CD4-positive, alpha-beta T cell treated with Interleukin-15 for 4 hours (primary cell): ENCODE data around the gene CDH23.

Source experiments
- DNase-seq: peaks from one replicate; pipeline ENCODE4 v3.0.0-alpha.2; 2020; ENCODE audit warnings: low spot score

CDH23 gene

DNA sequence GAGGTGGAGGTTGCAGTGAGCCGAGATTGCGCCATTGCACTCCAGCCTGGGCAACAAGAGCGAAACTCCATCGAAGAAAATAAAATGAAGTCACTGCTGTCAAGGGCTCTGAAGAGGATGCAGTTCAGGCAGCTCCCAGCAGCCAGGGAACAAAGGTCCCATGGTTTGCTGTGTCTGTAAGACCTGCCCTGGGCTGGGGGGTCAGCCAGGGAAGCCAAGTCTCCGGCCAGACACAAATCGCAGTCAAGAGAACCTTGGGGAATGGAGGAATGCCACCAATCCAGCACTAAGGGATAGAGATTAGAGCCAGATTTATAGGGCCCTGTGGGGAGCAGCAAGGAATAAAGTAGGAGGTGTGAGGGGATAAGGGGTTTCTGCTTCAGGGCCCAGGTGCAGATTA is 405.5 kb downstream of the CDH23 start:
- DNase-seq, result no peak

DNA sequence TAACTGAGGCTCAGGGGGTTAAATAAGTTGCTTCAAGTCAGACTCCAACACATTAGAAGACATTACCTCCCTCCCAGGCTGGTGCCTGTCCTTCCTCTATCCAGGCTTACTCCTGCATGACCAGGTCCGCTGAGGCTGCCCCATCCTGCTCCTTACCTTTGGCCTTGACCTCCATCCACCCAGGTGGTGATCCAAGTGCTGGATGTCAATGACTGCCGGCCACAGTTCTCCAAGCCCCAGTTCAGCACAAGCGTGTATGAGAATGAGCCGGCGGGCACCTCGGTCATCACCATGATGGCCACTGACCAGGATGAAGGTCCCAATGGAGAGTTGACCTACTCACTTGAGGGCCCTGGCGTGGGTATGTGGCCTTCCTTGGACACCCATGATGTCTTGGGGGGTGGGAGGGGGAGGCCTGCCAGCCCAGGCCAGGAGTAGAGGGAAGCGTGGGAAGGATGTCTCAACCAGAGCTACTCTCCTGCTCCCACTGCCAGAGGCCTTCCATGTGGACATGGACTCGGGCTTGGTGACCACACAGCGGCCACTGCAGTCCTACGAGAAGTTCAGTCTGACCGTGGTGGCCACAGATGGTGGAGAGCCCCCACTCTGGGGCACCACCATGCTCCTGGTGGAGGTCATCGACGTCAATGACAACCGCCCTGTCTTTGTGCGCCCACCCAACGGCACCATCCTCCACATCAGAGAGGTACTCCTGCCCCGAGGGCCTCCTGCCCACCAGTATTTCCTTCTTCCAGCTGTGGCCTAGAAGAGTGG is 406.2 kb downstream of the CDH23 start:
- no peak for DNase-seq

DNA sequence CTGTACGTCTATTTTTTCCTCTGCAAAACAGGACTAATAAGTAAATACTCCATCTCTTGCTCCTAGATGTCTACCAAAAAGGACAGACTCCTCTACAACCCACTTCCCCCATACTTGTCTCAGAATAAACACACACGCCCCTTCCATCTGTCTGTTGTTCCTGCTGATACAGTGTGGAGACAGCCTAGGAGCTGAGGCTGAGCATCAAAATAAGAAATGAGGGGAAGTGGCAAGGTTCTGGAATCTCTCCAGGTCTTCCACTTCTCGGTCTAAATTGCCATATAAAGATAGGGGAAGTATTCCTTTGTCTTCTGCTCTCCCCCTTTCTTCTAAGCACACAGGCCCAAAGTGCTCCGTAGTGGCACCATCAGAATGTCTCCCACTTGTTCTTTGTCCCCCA is 407.4 kb downstream of the CDH23 start:
- no peak for DNase-seq

DNA sequence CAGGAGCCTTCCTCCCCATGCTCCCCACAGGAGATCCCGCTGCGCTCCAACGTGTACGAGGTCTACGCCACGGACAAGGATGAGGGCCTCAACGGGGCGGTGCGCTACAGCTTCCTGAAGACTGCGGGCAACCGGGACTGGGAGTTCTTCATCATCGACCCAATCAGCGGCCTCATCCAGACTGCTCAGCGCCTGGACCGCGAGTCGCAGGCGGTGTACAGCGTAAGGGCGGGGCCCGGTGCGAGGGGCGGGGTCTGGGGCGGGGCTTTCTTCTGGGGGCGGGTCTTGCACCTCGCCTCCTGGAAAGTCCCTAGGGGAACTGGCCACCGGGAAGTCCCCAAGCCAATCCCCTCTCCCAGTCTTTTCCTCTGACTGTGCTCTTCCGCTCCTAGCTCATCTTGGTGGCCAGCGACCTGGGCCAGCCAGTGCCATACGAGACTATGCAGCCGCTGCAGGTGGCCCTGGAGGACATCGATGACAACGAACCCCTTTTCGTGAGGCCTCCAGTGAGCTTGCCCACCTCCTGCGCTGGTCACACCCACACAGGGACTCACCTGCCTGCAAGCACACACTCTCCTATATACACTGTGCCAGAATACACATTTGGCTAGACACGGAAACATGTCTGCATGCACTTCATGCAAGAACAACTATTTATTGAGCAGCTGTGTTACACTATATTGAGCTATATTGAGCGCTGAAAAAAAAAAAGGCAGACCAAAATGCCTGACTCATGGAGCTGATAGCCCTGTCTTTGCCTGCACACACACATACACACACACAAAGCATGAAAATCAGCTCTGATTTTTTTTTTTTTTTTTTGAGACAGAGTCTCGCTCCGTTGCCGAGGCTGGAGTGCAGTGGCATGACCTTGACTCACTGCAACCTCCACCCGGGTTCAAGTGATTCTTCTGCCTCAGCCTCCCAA is 409.3 kb downstream of the CDH23 start:
- DNase-seq, result peak; percentile 9

DNA sequence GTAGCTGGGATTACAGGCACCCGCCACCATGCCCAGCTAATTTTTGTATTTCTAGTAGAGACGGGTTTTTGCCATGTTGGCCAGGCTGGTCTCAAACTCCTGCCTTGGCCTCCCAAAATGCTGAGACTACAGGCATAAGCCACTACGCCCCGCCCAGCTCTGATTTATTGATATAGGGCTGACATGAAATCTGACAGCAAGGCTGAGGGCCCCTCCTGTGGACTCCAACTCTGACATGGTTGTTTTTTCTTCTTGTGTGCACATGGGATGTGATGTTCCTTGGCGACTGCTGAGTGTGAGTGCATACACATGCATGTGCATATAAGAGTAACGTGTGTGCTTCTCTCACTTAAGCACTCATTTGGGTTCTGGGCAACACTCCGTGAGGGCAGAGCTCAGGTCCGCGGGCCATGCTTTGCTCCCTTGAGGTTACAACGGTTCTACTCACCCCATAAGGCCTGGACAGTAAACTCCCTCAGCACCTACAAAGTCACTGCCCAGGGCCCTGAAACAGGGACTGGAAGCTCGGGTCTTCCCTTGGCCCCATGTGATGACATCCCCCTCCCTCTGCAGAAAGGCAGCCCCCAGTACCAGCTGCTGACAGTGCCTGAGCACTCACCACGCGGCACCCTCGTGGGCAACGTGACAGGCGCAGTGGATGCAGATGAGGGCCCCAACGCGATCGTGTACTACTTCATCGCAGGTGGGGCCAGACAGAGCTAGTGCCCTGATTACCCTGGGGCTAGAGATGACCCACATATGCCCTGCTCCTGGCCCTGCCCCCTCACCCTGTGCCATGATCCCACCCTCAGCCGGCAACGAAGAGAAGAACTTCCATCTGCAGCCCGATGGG is 410.2 kb downstream of the CDH23 start:
- no peak for DNase-seq

DNA sequence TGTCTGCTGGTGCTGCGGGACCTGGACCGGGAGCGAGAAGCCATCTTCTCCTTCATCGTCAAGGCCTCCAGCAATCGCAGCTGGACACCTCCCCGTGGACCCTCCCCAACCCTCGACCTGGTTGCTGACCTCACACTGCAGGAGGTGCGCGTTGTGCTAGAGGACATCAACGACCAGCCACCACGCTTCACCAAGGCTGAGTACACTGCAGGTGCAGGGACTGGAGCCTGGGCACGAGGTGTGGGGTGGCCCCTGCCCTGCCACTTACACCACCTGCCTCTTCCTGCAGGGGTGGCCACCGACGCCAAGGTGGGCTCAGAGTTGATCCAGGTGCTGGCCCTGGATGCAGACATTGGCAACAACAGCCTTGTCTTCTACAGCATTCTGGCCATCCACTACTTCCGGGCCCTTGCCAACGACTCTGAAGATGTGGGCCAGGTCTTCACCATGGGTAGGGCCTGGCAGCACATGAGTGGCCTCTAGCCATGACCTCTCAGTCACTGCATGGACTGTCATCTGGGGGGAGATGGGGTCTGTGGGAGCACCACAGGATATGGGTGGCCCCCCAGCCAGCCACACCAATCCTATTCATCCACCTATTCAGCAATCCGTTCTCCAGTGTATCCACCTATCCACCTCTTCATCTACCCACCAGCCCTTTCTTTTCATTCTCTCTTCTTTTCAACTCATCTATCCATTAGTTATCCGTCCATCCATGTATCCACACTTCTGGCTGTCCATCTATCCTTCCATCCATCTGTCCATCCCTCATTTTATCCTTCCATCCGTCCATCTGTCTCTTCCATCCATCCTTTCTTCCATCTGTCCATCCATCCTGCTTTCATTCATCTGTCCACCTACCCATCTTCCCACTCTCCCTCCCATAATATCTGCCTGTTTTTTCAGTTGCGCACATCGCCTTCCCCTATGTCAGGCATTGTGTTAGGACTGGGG is 411.1 kb downstream of the CDH23 start:
- DNase-seq, result no peak

DNA sequence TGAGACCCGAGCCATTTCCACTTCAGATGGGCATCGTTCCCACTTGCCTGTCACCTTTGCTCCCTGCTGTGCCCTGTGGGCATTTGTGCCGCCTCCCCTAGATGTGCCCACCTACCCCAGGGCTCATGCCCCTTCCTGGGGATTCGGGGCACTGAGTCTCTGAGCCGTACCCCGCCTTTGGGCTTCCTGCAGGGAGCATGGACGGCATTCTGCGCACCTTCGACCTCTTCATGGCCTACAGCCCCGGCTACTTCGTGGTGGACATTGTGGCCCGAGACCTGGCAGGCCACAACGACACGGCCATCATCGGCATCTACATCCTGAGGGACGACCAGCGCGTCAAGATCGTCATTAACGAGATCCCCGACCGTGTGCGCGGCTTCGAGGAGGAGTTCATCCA is 412.9 kb downstream of the CDH23 start:
- no peak for DNase-seq

DNA sequence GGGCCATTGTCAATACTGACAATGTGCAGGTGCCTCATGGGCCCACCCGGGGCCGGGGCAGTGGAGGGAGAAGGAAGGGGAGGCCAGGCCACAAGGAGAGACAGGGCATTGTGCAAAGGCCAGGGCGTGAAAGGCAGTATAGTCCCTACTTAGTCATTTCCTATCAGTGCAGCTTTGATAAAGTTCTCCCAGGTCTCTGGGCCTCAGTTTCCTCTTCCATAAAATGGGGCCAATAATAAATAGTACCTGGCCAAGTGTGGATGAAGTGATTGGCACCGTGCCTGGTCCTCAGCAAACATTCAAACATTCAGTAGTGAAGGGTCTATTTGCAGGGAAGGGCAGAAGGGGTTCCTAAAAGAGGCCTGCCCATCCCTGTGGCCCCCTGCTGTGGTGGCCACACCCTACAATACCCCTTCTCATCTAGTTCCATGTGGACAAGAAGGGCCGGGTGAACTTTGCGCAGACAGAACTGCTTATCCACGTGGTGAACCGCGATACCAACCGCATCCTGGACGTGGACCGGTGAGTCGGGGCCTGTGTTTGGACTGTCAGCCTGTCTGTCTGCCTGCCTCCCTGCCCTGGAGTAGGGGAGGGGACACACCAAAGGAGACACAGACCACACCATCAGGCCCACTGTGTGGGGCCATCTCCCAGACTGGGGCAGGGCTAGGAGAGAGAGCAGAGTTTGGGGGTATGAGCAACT is 413.5 kb downstream of the CDH23 start:
- no peak for DNase-seq

DNA sequence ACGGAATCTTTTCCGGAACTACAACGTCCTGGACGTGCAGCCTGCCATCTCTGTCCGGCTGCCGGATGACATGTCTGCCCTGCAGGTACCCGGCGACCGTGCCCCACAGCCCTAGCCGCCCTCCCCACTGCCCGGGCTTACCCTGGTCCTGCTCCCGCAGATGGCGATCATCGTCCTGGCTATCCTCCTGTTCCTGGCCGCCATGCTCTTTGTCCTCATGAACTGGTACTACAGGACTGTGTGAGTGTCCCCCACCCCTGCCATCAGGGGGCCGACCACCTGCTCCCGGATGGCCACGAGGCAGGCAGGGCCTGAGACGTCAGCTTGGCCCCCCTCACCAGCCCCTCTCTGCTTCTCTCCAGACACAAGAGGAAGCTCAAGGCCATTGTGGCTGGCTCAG is 414.6 kb downstream of the CDH23 start:
- DNase-seq, result no peak

DNA sequence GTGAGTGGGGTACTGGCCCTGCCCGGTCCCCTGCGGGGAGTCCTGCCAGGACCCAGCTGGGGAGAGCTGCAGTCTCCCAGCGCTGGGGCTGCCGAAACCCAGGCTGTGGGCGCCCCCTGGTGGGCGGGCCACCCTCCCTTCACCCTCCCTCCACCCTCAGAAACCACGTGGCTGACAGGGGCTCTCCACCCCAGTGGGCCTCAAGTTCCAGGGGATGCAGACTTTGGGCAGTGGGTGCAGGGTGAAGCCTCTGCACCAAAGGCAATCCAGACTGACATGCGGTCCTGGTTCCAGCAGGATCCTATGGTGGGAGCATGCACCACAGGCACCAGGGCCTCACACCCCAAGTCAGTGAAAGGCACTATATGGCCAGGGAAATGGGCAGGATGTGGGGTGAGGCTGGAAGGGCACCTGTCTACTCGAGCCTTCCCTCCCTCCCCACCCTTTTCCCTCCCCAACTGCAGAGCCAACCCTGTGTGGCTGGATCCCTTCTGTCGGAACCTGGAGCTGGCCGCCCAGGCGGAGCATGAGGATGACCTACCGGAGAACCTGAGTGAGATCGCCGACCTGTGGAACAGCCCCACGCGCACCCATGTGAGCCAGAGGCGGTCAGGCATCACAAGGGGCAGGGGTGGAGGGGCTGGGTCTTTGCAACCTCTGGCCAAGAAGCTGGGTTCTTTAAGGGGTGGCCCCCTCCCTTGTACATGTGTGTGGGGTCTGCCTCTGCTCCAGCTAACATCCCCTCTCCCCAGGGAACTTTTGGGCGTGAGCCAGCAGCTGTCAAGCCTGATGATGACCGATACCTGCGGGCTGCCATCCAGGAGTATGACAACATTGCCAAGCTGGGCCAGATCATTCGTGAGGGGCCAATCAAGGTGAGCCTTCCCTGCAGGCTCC is 415.5 kb downstream of the CDH23 start:
- peak; percentile 70 for DNase-seq

DNA sequence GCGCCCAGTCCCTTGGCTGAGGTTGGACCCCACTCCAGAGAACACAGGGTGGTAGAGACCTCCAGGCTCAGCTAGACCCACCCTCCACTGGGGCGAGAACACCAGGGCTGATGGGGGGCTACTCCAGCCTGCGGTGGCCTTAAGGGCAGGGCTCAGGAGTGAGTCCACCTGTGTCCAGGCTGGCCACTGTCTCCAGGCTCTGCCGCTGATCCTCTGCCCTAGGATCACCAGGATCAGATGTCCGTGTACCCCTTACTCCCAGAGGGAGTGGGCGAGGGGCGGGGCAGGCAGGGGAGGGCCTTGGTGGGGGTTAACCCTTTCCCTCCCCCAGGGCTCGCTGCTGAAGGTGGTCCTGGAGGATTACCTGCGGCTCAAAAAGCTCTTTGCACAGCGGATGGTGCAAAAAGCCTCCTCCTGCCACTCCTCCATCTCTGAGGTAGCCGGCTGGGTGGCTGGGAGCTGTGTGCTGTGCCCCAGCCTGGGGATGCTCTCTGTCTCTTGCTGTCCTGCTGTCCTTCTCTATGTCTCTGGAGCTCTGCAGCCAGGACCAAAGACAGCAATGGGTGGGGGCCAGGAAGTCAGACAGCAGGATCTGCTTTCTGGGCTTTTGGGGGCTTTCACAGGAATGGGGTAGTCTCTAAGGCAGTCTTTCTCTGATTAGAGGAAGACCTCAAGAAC is 416.3 kb downstream of the CDH23 start:
- DNase-seq, result no peak

DNA sequence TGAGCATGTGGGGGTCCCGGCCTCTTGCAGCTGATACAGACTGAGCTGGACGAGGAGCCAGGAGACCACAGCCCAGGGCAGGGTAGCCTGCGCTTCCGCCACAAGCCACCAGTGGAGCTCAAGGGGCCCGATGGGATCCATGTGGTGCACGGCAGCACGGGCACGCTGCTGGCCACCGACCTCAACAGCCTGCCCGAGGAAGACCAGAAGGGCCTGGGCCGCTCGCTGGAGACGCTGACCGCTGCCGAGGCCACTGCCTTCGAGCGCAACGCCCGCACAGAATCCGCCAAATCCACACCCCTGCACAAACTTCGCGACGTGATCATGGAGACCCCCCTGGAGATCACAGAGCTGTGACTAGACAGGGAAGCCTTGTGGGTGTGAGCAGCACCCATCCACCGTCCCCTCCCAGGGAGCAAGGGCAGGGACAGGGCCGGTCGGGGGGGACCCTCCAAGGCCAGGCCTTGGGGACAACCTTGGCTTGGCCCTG is 418.2 kb downstream of the CDH23 start:
- no peak for DNase-seq

DNA sequence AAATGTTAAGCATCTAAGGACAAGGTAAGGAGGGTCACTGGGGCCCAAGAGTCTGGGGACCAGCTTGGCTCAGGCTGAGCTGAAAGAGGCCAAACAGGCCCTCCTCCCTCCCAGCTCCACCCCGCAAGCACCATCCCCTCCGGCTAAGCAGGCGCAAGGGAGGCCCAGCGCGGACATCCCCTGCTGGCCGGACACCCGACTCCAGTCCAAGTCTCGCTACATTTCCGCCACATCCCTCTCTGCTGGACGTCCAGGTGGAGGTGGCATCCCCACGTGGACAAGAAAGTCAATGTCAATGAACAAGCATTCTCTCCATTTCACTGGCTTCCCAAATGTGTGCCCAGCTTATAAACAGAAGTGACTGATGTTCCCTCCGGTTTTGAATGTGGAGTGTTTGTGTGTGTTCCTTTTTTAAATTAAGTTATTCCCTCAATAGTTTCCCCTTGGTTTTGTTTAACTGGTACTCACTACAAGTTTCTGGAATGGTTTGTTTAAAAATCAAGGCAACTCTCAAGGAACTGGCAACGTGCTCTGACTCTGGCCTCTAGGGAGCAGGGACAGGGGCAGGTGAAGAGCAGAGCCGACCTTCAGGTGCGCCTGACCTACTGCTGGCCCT is 418.9 kb downstream of the CDH23 start:
- no peak for DNase-seq

DNA sequence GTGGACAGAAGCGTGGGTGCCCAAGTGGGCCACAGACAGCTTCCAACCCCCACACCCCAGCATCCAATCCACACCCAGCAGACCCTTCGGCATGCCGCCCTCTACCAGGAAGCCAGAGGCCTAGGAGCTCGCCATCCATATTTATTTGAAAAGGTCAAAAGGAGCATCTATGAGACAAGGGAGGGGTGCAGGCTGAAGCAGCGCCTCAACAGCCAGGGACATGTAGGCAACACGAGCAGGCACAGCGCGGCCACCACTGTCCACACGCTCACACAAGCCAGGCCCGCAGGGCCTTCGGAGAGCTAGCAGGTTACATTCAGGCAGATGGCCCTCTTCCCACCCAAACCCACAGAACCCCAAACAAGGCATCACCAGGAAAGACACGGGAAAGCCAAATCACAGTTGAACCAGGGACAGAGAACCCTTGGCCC is 419.7 kb downstream of the CDH23 start:
- DNase-seq, result no peak

DNA sequence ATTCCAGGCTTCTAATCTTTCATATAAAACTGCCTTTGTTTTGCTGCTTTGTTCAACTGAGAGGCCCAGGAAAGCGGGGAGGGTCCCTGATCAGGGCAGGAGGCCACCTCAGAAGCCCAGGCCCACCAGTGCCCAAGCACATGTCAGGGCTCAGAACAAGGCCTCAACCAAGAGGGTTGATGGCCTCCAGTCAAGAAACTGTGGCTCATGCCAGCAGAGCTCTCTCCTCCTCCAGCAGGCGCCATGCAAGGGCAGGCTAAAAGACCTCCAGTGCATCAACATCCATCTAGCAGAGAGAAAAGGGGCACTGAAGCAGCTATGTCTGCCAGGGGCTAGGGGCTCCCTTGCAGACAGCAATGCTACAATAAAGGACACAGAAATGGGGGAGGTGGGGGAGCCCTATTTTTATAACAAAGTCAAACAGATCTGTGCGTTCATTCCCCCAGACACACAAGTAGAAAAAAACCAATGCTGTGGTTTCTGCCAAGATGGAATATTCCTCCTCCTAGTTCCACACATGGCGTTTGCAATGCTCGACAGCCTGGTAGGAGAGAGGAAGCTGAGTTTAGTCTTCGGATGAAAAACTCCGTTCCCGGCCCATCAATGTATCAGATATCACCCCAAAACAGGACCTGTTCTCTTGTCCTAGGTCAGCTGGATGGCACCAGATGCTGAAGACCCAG is 420.4 kb downstream of the CDH23 start:
- no peak for DNase-seq

DNA sequence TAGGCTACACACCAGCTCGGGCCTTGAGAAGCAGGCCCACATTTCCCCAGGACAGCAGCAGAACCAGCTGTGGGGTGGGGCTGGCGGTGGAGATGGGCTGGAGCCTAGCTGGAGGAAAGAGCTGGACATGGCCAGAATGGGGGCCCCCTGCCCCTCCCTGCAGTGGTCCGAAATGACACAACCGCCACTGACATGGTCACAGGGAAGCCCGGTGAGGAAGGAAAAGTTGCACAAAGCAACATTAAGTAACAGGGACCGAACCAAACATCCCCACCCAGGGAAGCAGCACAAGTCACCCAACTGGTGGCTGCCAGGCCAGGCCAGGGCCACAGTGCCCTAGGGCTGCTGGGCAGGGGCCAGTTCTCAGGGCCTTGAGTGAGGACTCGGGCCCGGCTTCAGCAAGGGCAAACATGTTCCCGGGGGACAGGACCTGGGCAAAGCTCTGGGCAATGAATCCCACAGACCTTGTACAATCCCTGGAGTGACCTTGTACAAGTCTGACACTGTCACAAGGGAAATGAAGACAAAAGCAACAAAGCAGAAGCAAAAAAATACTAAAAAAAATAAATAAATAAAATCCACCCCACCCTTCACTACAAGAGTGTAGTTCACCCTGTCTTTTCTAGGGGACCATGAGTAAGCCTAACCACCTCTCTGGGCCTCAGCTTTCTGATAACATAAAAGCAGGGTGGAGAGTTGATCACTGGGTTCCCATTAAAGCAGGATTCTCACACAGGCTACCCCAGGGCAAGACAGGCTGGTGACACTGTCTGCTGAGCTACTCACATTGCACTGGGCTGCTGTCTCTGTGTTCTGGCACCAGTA is 421.3 kb downstream of the CDH23 start:
- no peak for DNase-seq
